ENCODE data around the gene KAT8. TPM values are rescaled to one million over a fixed set of nuclear protein-coding genes. Genes with fewer than 3 reads are reported as not detected.

Gene KAT8
- total and polyA plus RNA-seq, 2 of the 13 experiments (the other 11 are each of a cell fraction or from before 2014, with no cell fraction given), result 79.0 to 84.2 TPM

- TF ChIP-seq SPEN (CRISPR knock-in tag; IDR thresholded peaks at IDR 0.05; ENCODE audit: low read depth), result peak; percentile 2; the same call in 1 of the 2 replicates
- TF ChIP-seq MYNN (CRISPR knock-in tag; IDR thresholded peaks at IDR 0.05; ENCODE audit: low read depth), result no peak
- 0 out of 2 replicates have a peak, but pooled peaks have one; percentile 50 for TF ChIP-seq ZNF891 (CRISPR knock-in tag; IDR thresholded peaks at IDR 0.05)
- no peak for TF ChIP-seq FOXM1 (CRISPR knock-in tag; IDR thresholded peaks at IDR 0.05)
- no peak for TF ChIP-seq PHB2 (IDR thresholded peaks at IDR 0.05; ENCODE audit: partially characterized antibody)
- TF ChIP-seq ZKSCAN5 (CRISPR knock-in tag; IDR thresholded peaks at IDR 0.05), result no peak
- peak; percentile 48; the same call in 1 of the 2 replicates for TF ChIP-seq HMGXB3 (CRISPR knock-in tag; IDR thresholded peaks at IDR 0.05; ENCODE audit: borderline replicate concordance)
- TF ChIP-seq SCMH1 (CRISPR knock-in tag; IDR thresholded peaks at IDR 0.05; ENCODE audit: borderline replicate concordance), result no peak
- no peak for TF ChIP-seq U2AF1 (optimal IDR thresholded peaks at IDR 0.05; ENCODE audit: low read depth, low read length)
- TF ChIP-seq NFKB2 (CRISPR knock-in tag; IDR thresholded peaks at IDR 0.05; ENCODE audit: borderline replicate concordance), result no peak
- TF ChIP-seq HOMEZ (CRISPR knock-in tag; IDR thresholded peaks at IDR 0.05; ENCODE audit: low read depth), result no peak
- no peak for TF ChIP-seq ZNF773 (CRISPR knock-in tag; IDR thresholded peaks at IDR 0.05; ENCODE audit: borderline replicate concordance)
- TF ChIP-seq ZUFSP (CRISPR knock-in tag; IDR thresholded peaks at IDR 0.05; ENCODE audit: borderline replicate concordance), result no peak
- TF ChIP-seq ZNF775 (CRISPR knock-in tag; IDR thresholded peaks at IDR 0.05; ENCODE audit: borderline replicate concordance), result no peak
- TF ChIP-seq SNAPC2 (CRISPR knock-in tag; IDR thresholded peaks at IDR 0.05), result no peak
- TF ChIP-seq TRIM22 (IDR thresholded peaks at IDR 0.05), result no peak
- TF ChIP-seq ZNF280D (CRISPR knock-in tag; IDR thresholded peaks at IDR 0.05), result no peak
Measured at GRCh38 chr16:31141489-31142108, 24.1 kb downstream of the KAT8 start (continued).

Data from HepG2 (cell line).